CD14-positive monocyte (primary cell): Measurements from ENCODE around the gene STARD10. TPM values are rescaled to one million over a fixed set of nuclear protein-coding genes. Genes with fewer than 3 reads are reported as not detected.

Source experiments
- DNase-seq, 3 donors: peaks; one replicate each; pipeline ENCODE4 v3.0.0-alpha.2; 2011 to 2022
- H2AFZ ChIP-seq: 2 replicates; pipeline ENCODE4 v1.6.0; 2012; ENCODE audit warnings: mild to moderate bottlenecking, low read depth, low read length, inconsistent platforms; ENCODE audit not compliant: insufficient read depth, poor library complexity, severe bottlenecking
- H3K27ac ChIP-seq, 2 donors: 1 replicate in 1 of 2; 2 replicates in 1 of 2; pipeline ENCODE4 v1.5.1; 2012 to 2013; ENCODE audit warnings: low read length in 2 of 2, control low read depth in 1 of 2, inconsistent platforms in 1 of 2, low read depth in 1 of 2, mild to moderate bottlenecking in 1 of 2
- H3K27me3 ChIP-seq, 2 donors: one replicate each; pipeline versions ENCODE4 v1.6.0 to v1.6.1; 2011 to 2013; ENCODE audit warnings: low read length in 2 of 2; ENCODE audit not compliant: control insufficient read depth in 2 of 2, insufficient read depth in 2 of 2
- H3K36me3 ChIP-seq, 2 donors: replicated peaks in 1 of 2; 1 replicate in 1 of 2; 2 replicates in 1 of 2; pipeline versions ENCODE4 v1.5.1 to v1.6.1; 2012 to 2013; ENCODE audit warnings: low read length in 2 of 2, control low read depth in 1 of 2, inconsistent platforms in 1 of 2, mild to moderate bottlenecking in 1 of 2; ENCODE audit not compliant: insufficient read depth in 2 of 2, control insufficient read depth in 1 of 2
- H3K4me1 ChIP-seq, 2 donors: 1 replicate in 1 of 2; 2 replicates in 1 of 2; pipeline versions ENCODE4 v1.5.1 to v1.6.1; 2012 to 2013; ENCODE audit warnings: low read length in 2 of 2, control low read depth in 1 of 2, inconsistent platforms in 1 of 2, mild to moderate bottlenecking in 1 of 2, moderate library complexity in 1 of 2; ENCODE audit not compliant: insufficient read depth in 2 of 2, control insufficient read depth in 1 of 2
- H3K4me2 ChIP-seq: replicated peaks from 2 replicates; pipeline ENCODE3; 2012; ENCODE audit warnings: low read length, moderate library complexity, mild to moderate bottlenecking; ENCODE audit not compliant: poor library complexity, severe bottlenecking; ENCODE audit errors: extremely low read depth
- H3K4me3 ChIP-seq, 3 experiments: fragments of 200-600 bp in 1 of 3; sonication (generic) in 1 of 3; replicated peaks in 1 of 3; 1 replicate in 2 of 3; 2 replicates in 1 of 3; pipeline ENCODE4 v1.5.1; 2011 to 2013; ENCODE audit warnings: low read length in 3 of 3, mild to moderate bottlenecking in 3 of 3, control low read depth in 2 of 3, low read depth in 2 of 3, inconsistent platforms in 1 of 3, moderate library complexity in 1 of 3
- H3K79me2 ChIP-seq: 2 replicates; pipeline ENCODE4 v1.6.0; 2012; ENCODE audit warnings: mild to moderate bottlenecking, control low read depth, inconsistent platforms, low read length, moderate library complexity; ENCODE audit not compliant: insufficient read depth
- H3K9ac ChIP-seq: 2 replicates; pipeline ENCODE4 v1.6.0; 2017; ENCODE audit warnings: low read length, mild to moderate bottlenecking; ENCODE audit not compliant: insufficient read depth, poor library complexity, severe bottlenecking
- H3K9me3 ChIP-seq, 2 donors: replicated peaks in 1 of 2; 1 replicate in 1 of 2; 2 replicates in 1 of 2; pipeline versions ENCODE4 v1.5.1 to v1.6.1; 2012 to 2013; ENCODE audit warnings: low read length in 2 of 2, control low read depth in 1 of 2; ENCODE audit not compliant: control insufficient read depth in 1 of 2, insufficient read depth in 1 of 2
- H4K20me1 ChIP-seq: 2 replicates; pipeline ENCODE4 v1.6.0; 2012; ENCODE audit warnings: mild to moderate bottlenecking, low read length, control low read depth, moderate library complexity; ENCODE audit not compliant: insufficient read depth
- H3K27ac Mint-ChIP-seq, 7 donors: one replicate each; pipeline ENCODE4 v1.8.0; 2020; ENCODE audit warnings: mild to moderate bottlenecking in 7 of 7, mixed read lengths in 7 of 7, moderate library complexity in 6 of 7, inconsistent platforms in 2 of 7
- H3K27me3 Mint-ChIP-seq, 3 donors: one replicate each; pipeline ENCODE4 v1.8.0; 2021 to 2022; ENCODE audit warnings: low read depth in 3 of 3, mild to moderate bottlenecking in 3 of 3, mixed read lengths in 3 of 3, moderate library complexity in 3 of 3, inconsistent platforms in 1 of 3
- H3K36me3 Mint-ChIP-seq, 2 donors: one replicate each; pipeline ENCODE4 v1.8.0; 2020; ENCODE audit warnings: mixed read lengths in 2 of 2, inconsistent platforms in 1 of 2, mild to moderate bottlenecking in 1 of 2
- H3K4me1 Mint-ChIP-seq: one replicate; pipeline ENCODE4 v1.8.0; 2020; ENCODE audit warnings: mild to moderate bottlenecking, mixed read lengths
- H3K4me3 Mint-ChIP-seq, 2 donors: one replicate each; pipeline ENCODE4 v1.8.0; 2020; ENCODE audit warnings: mild to moderate bottlenecking in 2 of 2, mixed read lengths in 2 of 2, moderate library complexity in 1 of 2
- H3K9me3 Mint-ChIP-seq, 7 donors: one replicate each; pipeline ENCODE4 v1.8.0; 2020 to 2022; ENCODE audit warnings: mixed read lengths in 7 of 7, mild to moderate bottlenecking in 6 of 7, moderate library complexity in 6 of 7, inconsistent platforms in 2 of 7
- WGBS: methylation state at CpG from one replicate; pipeline ENCODE4 v1.1.5; 2013; ENCODE audit warnings: missing lambda C conversion rate; ENCODE audit not compliant: insufficient coverage; 5-methylcytosine and 5-hydroxymethylcytosine counted together
- intact Hi-C, 2 donors: fragments of 100-400 bp; cut with micrococcal nuclease; formaldehyde crosslinking; loops; one replicate each; pipeline versions ENCODE4 v1.15.0 to v1.15.1; 2023
- polyA plus RNA-seq, 3 donors: library from polyadenylated mRNA; depleted of rRNA in 1 of 3; unstranded in 2 of 3; stranded (reverse) in 1 of 3; fragments of 300-500 nt in 2 of 3; fragments of >200 nt in 1 of 3; fragmentation: Illumina TruSeq in 2 of 3; gene quantifications; 1 replicate in 2 of 3; 2 replicates in 1 of 3; pipeline ENCODE4 v1.2.3, GENCODE V29; 2012 to 2021
- TF ChIP-seq, protein P1 (sequence below): fragments of 200-600 bp; IDR thresholded peaks from one replicate; pipeline ENCODE4 v1.8.0; 2022; ENCODE audit warnings: antibody characterized with exemption, mild to moderate bottlenecking

The STARD10 gene
- polyA plus RNA-seq, 3 donors: 13.6 to 18.7 (median 15.4) TPM

GRCh38 chr11:72720047-72720446, 73.8 kb downstream of the STARD10 start:
- Mint-ChIP-seq H3K4me1 (peaks cover 88% of the 10 kb centered on the region), H3K27me3 (peaks cover 0 to 3% (median 0%) of the 10 kb centered on the region in 3 donors), H3K27ac (peak overlapping the region; percentile 88 to 98 (median 96)), H3K4me3 (peak overlapping the region; percentile 90 to 99), H3K36me3 (peaks cover 71 to 87% of the 10 kb centered on the region in 2 donors), H3K9me3 (no peaks in the 10 kb centered on the region)
- DNase-seq: peak; percentile 49 to 76 (median 75)
- Histone ChIP-seq H3K4me1 (peaks cover 77 to 89% of the 10 kb centered on the region in 2 donors), H3K36me3 (peaks cover 48 to 80% of the 10 kb centered on the region in 2 donors), H2AFZ (no peak overlapping the region), H3K4me3 (peak overlapping the region; percentile 64 to 85 (median 66)), H3K4me2 (peak overlapping the region; percentile 94), H3K9me3 (no peaks in the 10 kb centered on the region), H3K79me2 (peaks cover 100% of the 10 kb centered on the region), H4K20me1 (peaks cover 100% of the 10 kb centered on the region), H3K27ac (peak overlapping the region; percentile 75 to 85), H3K27me3 (no peaks in the 10 kb centered on the region), H3K9ac (peak overlapping the region; percentile 64)
- TF ChIP-seq, protein P1, sequence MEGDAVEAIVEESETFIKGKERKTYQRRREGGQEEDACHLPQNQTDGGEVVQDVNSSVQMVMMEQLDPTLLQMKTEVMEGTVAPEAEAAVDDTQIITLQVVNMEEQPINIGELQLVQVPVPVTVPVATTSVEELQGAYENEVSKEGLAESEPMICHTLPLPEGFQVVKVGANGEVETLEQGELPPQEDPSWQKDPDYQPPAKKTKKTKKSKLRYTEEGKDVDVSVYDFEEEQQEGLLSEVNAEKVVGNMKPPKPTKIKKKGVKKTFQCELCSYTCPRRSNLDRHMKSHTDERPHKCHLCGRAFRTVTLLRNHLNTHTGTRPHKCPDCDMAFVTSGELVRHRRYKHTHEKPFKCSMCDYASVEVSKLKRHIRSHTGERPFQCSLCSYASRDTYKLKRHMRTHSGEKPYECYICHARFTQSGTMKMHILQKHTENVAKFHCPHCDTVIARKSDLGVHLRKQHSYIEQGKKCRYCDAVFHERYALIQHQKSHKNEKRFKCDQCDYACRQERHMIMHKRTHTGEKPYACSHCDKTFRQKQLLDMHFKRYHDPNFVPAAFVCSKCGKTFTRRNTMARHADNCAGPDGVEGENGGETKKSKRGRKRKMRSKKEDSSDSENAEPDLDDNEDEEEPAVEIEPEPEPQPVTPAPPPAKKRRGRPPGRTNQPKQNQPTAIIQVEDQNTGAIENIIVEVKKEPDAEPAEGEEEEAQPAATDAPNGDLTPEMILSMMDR: no peak
- intact Hi-C loops: loop anchor here (2.0 to 5.0 kb wide), 4 partner anchors 15 to 92 kb away; partner anchors contain the start of gene ATG16L2 (in 1 of the 2)
- WGBS: 0% methylated on average over 3 of the region's 3 CpGs

DNA sequence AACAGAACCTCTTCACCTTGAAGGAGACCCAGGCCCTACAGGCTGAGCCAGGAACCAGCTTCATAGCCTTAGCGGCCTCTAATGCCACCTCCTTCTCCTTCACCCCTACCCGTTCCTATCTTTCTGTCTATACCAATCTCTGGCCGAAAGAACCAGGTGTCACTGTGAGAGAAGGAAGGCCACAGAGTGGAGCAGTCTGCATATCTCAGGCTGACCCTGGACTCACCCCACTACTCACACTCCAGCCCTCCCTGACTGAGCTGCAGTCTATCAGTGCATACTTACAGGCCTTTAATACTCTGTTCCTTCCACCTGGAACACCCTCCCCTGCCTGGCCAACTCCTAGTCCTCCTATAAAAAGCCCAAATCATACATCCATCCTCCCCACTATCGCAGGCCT, 74.3 kb downstream of the STARD10 start:
- H3K27ac ChIP-seq: peak overlapping the region; percentile 75 to 85
- 82% methylated on average over 4 of the region's 4 CpGs for WGBS
- peak overlapping the region; percentile 94 for H3K4me2 ChIP-seq
- DNase-seq: no peak
- TF ChIP-seq, protein P1: no peak
- peaks cover 100% of the 10 kb centered on the region for H3K79me2 ChIP-seq
- Mint-ChIP-seq H3K4me3 (peak overlapping the region; percentile 90 to 99), H3K9me3 (no peaks in the 10 kb centered on the region), H3K27ac (peak overlapping the region; percentile 88 to 98 (median 96)), H3K27me3 (peaks cover 0 to 7% (median 0%) of the 10 kb centered on the region in 3 donors), H3K4me1 (peaks cover 88% of the 10 kb centered on the region), H3K36me3 (peaks cover 70 to 87% of the 10 kb centered on the region in 2 donors)
- peaks cover 75 to 89% of the 10 kb centered on the region in 2 donors for H3K4me1 ChIP-seq
- peak overlapping the region; percentile 64 for H3K9ac ChIP-seq
- intact Hi-C loops: loop anchor here in 1 of 2 donors (10.0 kb wide), 1 partner anchor 455 kb away; no protein-coding TSS in a partner anchor
- H4K20me1 ChIP-seq: peaks cover 100% of the 10 kb centered on the region
- no peak overlapping the region for H2AFZ ChIP-seq
- peaks cover 48 to 80% of the 10 kb centered on the region in 2 donors for H3K36me3 ChIP-seq
- peak overlapping the region; percentile 64 to 85 (median 66) for H3K4me3 ChIP-seq
- H3K27me3 ChIP-seq: no peaks in the 10 kb centered on the region
- H3K9me3 ChIP-seq: no peaks in the 10 kb centered on the region
